Epithelial cell of proximal tubule (primary cell): ENCODE data around the gene ZMIZ1. TPM values are rescaled to one million over a fixed set of nuclear protein-coding genes. Genes with fewer than 3 reads are reported as not detected.

Source experiments
- DNase-seq: peaks from one replicate; pipeline ENCODE4 v3.0.0-alpha.2; 2011; ENCODE audit warnings: low read depth
- H3K4me3 ChIP-seq: 2 replicates; pipeline ENCODE4 v1.5.1; 2011; ENCODE audit warnings: low read depth, mild to moderate bottlenecking, low read length
- total RNA-seq: library from RNA; depleted of rRNA; stranded (reverse); fragments of >200 nt; gene quantifications from 2 replicates; pipeline ENCODE4 v1.2.3, GENCODE V29; 2015
- TF ChIP-seq, protein P1 (sequence below): conservative IDR thresholded peaks from 2 replicates; pipeline ENCODE4 v1.5.1; 2012; ENCODE audit warnings: low read depth, mild to moderate bottlenecking, low read length

Gene ZMIZ1
- total RNA-seq, 1 donor from 2014 or later: 21.4 TPM

DNA sequence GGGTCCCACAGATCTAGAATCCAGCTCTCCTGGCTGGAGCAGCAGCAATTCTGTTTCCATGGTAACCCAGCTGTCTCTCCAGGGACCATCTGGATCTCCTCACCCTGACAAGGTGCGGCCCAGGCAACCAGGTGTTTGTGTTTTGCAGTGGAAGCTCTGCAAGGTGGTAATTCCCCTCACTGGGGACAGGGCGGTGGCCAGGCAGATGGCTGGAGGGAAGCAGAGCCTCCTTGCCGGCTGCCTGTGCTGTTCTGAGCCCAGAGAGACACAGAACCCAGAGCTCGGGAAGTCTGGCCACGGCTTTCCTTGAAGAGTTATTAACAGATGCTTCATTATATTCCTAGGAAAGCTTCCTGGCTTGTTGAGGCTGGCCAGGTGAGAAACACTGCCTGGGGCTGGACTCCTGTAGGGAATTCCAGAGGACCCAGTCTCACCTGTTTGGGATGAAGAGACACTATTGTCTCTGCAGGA is 160.3 kb downstream of the ZMIZ1 start:
- no peak overlapping the region for H3K4me3 ChIP-seq
- TF ChIP-seq, protein P1, sequence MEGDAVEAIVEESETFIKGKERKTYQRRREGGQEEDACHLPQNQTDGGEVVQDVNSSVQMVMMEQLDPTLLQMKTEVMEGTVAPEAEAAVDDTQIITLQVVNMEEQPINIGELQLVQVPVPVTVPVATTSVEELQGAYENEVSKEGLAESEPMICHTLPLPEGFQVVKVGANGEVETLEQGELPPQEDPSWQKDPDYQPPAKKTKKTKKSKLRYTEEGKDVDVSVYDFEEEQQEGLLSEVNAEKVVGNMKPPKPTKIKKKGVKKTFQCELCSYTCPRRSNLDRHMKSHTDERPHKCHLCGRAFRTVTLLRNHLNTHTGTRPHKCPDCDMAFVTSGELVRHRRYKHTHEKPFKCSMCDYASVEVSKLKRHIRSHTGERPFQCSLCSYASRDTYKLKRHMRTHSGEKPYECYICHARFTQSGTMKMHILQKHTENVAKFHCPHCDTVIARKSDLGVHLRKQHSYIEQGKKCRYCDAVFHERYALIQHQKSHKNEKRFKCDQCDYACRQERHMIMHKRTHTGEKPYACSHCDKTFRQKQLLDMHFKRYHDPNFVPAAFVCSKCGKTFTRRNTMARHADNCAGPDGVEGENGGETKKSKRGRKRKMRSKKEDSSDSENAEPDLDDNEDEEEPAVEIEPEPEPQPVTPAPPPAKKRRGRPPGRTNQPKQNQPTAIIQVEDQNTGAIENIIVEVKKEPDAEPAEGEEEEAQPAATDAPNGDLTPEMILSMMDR: no peak
- DNase-seq: no peak

DNA sequence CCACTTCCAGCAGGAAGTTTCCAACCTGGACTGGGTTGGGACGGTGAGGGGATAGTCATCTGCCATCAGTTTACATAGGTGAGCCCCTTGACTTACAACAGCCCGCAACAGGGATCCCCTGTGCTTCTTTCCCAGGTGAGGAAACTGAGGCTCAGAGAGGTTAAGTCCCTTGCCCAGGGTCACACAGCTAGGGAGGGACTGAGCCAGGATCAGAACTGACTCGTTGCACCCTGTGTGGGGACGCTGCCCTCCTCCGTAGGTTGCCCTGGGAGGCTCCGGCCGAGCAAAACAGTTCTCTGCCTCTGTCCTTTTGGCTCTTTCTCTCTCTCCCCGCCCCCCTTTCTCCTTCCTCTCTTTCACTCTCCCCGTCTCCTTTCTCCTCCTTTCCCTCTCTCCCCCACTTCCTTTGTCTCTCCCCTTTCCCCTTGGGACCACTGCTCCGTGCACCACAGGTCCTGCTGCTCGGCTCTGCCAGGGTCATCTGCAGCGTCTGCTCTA is 161.1 kb downstream of the ZMIZ1 start:
- no peak overlapping the region for H3K4me3 ChIP-seq
- DNase-seq: no peak
- TF ChIP-seq, protein P1: no peak

DNA sequence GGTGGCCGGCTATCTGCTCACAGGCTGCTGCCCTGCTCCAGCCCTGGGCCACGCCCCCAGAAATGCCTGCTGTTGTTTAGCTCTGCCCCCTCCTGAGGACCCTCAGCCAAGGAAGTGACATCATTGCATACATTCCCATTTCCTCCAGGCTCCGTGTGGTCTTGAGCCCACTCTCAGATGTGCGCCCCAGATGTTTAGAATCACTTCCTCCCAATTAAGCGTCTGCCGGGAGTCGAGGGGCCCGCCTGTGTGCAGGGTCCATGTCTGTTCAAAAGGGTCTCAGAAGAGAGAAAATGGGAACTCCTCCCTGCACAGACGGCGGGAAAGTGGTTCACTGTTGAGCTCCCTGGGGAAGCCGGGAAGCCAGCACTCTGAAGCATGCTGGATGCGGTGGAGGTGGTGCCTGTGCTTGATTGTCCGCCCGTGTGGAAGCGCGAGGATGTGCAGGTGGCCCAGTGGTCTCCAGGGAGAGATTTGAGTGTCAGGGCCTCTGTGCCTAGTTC is 161.6 kb downstream of the ZMIZ1 start:
- H3K4me3 ChIP-seq: no peak overlapping the region
- no peak for DNase-seq
- TF ChIP-seq, protein P1: no peak

- TF ChIP-seq, protein P1: no peak
- no peak for DNase-seq
Observed at GRCh38 chr10:79230850-79231249, 162.1 kb downstream of the ZMIZ1 start.

GRCh38 chr10:79231908-79232307 is 163.1 kb downstream of the ZMIZ1 start:
- TF ChIP-seq, protein P1: no peak
- no peak overlapping the region for H3K4me3 ChIP-seq
- no peak for DNase-seq

More at GRCh38 chr10:79230850-79231249, 162.1 kb downstream of the ZMIZ1 start:
- H3K4me3 ChIP-seq: no peak overlapping the region

GRCh38 chr10:79232864-79233263 is 164.1 kb downstream of the ZMIZ1 start:
- H3K4me3 ChIP-seq: no peak overlapping the region
- TF ChIP-seq, protein P1: no peak
- DNase-seq: no peak
